NCI-H69 (cell line): Measurements from ENCODE around the gene DGKQ.

Experiments
- DNase-seq: peaks from one replicate; lab custom pipeline; 2025; lab: John Stamatoyannopoulos, UW

Gene DGKQ, protein sequence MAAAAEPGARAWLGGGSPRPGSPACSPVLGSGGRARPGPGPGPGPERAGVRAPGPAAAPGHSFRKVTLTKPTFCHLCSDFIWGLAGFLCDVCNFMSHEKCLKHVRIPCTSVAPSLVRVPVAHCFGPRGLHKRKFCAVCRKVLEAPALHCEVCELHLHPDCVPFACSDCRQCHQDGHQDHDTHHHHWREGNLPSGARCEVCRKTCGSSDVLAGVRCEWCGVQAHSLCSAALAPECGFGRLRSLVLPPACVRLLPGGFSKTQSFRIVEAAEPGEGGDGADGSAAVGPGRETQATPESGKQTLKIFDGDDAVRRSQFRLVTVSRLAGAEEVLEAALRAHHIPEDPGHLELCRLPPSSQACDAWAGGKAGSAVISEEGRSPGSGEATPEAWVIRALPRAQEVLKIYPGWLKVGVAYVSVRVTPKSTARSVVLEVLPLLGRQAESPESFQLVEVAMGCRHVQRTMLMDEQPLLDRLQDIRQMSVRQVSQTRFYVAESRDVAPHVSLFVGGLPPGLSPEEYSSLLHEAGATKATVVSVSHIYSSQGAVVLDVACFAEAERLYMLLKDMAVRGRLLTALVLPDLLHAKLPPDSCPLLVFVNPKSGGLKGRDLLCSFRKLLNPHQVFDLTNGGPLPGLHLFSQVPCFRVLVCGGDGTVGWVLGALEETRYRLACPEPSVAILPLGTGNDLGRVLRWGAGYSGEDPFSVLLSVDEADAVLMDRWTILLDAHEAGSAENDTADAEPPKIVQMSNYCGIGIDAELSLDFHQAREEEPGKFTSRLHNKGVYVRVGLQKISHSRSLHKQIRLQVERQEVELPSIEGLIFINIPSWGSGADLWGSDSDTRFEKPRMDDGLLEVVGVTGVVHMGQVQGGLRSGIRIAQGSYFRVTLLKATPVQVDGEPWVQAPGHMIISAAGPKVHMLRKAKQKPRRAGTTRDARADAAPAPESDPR

DNA sequence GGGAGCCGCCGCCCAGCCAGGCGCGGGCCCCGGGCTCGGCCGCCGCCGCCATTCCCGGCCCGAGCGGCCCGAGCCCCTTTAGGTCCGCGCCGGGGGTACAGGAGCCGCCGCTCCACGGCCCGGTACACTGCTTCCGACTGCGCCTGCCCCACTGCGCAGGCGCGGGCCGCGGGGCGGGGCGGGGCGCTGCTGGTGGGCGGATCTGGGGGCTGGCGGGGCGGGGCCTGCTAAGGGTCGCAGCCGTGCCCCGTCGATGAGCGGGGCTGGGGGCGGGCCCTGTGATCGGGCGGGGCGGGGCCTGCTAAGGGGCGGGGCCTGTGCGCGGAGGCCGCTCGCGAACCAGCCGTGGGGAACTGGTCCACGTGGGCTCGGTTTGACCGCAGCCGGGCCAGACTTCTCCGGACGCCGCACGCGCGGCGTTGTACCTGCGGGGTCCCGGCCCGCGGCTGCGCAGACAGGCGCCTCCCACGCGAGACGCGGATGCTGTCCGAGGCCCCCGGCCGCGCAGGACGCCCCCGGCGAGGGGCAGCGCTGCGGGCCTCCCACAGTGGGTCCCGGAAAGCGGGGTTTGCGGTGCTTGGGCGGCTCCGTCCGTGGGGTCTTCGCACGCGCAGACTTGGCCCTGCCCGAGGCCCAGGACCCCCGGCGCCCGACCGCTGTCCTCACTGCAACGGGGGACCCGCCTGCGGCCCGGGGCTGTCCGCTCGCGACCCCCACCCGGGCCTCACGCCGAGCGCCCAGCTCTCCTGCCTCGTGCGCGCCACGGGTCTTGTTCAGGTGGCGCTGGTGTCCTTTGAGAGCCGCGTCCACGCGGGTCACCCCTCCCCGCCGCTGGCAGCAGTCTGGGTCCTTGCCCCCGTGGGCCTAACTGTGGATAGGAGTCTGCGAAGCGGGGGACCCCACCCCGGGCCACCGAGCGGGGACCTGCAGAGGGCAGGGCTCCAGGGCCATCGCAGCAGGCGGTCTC lies at the start of gene DGKQ:
Gene DGKQ (minus strand): TSS at position 139 of the 967 bp plus-strand sequence. CDS start 87 bp downstream, at position 52.
- DNase-seq: peak; percentile 53

DNA sequence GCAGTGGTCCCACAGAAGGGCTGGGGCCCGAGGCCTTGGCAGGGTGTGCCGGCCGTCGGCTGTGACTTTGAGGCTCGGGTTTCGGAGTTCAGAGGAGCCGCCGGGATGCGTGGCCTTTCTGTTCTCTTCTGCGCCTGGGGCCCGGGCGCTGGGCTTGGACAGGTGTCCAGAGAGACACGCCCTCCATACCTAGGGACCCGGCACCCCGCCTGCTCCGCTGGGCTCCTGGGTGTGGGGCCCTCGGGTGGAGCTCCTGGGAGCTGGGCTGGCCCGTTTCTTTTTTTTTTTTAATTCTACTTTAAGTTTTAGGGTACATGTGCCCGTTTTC lies 49.3 kb upstream of the DGKQ start:
- DNase-seq: no peak

DNA sequence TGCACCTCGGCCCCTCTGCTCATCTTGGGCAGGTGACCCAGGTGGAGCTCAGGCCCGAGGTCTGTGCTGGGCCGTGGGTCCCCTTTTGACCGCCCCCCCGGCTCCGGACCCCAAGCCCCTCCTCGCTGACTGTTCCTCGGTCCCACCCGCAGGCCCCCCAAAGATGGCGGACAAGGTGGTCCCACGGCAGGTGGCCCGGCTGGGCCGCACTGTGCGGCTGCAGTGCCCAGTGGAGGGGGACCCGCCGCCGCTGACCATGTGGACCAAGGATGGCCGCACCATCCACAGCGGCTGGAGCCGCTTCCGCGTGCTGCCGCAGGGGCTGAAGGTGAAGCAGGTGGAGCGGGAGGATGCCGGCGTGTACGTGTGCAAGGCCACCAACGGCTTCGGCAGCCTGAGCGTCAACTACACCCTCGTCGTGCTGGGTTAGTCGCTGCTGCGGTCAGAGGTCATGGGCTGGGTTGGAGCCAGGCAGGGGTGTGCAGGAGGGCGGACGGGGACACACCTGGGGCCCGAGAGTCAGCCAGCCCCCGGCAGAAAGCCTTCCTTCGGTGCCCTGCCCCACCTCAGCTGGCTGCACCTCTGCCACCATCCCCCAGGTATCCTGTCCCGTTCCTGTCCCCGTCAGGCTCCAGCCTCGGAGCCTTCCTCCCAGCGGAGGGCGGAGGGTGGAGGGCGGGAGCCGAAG lies 48.8 kb upstream of the DGKQ start:
- DNase-seq: no peak

DNA sequence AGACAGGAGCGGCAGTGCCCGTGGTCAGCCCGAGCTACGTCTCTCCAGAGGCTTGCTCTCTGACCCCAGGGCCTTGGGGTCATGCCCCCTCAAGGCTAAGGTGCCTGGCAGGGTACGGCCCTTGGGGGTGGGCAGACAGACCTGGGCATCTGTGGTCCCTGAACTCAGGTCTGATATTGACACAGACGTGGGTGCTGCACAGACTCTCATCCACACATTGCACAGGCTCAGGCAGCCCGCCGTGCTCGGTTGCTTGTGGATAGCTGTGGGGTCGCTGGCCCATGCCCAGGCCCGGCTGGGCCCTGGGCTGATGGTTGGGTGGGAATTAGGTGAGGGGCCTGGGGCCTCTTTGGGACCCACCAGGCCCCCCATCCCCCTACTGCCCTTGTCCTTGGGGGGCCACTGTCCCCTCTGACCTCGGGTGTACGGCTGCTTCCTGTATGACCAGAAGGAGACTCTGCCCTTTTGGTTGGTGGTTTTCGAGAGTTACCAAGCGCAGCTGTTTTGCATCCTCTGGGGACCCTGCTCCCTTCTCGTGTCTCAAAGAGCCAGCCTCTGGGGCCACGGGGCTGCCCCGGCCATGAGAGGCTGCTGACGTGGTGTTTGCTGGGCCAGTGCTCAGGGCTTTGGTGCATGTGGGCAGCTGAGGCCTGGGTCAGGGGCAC lies 48.1 kb upstream of the DGKQ start:
- no peak for DNase-seq

DNA sequence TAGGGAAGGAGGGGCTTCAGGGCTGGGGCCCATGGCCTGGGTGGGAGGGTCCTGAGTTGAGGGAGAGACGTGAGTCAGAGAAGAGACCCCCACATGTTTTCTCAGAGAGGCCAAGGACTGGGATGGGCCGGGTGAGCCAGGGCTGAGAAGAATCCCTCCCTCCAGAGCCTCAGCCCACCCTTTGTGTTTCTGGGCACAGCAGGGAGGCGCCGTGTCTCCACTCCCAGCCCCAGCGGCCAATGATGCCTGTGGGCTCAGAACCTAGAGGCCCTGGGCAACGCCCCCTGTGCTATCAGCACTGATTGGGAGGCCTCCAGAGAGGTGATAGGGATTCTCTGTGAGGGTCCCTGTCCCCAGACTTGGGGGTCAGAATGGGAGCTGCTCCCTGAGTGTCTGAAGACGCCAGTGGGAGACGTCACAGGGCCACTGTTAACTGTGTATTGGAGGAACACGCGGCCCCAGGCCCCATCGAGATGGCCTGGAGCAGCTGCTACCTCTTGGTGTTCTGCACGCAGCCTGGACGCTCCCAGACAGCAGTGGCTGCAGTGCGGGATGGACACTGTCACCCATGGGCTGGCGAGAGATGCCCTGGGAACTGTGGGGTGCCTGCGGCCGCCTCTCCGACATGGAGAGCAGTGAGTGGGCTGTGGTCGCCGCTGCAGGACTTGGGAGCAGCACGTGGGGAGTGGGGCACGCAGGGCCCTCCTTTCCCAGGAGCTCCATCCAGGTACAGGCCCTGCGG lies 46.5 kb upstream of the DGKQ start:
- no peak for DNase-seq

DNA sequence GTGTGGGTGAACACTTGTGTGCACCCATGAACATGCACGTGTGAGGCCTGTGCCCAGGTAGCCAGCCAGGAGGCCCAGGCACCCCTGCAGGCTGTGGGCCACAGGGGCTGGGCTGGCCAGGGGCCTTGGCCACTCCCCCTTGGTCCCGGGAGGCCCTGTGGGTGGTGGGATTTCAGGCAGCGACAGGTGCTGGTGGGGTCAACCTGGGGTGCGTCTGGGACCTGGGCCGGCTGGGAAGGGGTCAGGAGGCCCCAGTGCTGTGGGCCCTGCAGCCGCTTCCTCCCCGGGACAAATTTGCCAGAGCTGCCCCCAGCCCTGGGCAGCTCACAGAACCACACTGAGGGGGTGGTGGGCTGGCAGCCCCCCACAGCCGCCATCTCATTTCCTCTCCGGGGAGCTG lies 46.0 kb upstream of the DGKQ start:
- DNase-seq: no peak

DNA sequence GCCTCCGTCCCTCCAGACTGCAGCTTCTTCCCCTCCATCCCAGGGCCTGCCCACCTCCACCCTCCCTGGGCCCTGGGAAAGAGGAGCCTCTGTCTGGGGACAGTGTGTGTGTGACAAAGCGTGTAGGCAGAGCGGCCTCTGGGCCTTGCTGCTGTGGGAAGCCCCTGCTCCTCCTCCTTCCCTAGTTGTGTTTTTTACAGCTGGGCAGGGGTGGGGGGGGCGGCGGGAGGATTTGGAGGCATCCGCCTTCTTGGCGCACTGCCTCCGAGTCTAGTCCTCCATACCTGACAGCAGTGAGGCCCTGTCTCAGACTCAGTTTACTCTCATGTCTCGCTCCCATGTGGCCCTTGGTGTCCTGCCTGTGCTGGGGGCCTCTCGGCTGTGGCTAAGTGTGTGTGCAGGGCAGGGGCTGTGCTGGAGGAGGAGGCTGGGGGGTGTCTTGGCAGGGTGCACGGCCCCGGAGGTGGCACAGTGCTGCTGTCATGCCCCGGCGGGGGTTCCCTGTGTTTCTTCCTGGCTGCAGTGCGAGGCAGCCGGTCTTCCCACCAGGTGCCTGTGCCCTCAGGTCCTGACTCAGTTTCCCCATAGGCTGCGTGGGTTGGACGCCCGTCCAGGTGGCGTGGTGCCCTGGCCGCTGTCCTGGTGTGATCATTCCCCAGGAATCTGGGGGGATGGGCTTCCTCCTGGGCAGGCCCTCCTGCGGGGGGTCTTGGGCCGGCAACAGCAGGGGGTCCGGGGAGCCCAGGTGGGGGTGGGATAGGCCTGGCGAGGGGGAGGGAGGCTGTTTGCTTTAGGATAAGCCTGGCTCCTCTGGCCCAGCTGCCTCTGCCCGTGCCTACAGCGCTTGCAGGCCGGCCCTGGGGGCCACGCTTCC lies 45.0 kb upstream of the DGKQ start:
- DNase-seq: no peak

DNA sequence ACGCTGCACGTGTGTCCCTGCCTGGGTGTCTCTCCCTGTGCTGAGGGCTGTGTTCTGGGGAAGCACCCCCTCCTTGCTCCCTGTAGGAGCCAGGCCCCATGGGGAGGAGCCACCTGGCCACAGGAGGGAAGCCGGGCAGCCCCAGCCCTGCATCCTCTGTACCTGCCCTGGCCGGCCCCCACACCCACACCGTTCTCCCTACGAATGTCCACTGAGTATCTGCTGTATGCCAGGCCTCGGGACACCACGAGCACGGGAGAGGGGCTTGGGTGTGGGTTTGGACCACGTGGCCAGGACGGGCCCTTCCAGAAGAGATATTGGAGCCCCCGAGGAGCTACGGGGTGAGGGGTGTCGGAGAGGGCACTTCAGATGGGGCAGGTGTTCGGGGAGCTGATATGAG lies 44.3 kb upstream of the DGKQ start:
- no peak for DNase-seq

DNA sequence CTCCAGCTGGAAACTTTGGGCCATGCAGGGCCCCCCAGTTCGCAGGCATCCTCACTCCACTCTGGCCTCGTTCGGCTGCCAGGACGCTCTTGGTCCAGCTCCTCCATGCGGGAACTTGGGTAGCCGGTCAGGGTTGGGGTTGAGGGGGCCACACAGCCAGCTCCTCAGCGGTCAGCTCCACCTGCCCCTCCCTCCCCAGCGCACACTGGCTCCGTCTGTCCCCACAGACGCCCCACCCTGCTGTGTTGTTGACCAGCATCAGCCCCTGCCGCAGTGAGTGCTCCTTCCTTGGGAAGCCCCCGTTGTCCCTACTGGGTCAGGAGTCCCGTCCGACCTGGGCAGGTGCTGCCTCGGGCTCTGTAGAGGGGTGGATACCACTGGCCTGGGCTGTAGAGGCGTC lies 43.8 kb upstream of the DGKQ start:
- DNase-seq: no peak

DNA sequence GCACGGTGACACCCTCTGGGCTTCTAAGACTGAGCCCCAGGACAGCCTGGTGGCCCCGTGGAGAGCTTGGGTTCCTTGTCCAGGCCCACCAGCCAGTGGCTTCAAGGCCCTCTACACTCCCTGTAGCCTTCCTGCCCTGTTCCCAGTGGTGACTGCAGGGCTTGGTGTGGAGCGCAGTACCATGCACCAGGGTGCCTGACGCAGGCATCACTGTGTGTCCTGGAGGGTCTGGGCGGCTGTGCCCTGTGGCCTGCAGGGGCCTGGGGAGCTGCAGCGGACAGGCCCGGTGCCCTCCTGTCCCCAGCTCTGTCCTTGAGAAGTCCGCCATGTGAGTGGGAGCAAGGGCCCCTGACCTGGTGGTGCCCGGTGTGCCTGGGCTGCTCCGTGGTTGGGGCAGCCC lies 42.4 kb upstream of the DGKQ start:
- DNase-seq: no peak

DNA sequence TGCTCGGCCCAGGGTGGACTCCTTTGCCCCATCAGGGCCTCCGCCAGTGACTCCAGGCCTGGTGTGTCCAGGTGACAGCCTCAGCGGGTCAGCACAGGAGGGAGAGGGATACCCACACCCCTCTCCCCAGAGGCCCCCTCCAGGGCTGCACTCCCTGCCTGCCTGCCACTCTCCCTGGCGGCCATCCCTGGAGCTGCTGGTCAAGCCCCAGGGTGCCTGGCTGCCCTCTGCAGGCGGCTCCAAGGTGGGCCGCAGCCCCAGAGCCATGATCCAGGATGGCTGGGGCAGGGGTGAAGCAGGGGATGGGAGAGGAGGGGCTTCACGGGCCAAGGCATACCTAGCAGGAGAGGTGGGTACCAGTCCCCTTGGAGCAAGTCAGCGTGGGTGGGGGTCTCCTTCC lies 41.8 kb upstream of the DGKQ start:
- no peak for DNase-seq

DNA sequence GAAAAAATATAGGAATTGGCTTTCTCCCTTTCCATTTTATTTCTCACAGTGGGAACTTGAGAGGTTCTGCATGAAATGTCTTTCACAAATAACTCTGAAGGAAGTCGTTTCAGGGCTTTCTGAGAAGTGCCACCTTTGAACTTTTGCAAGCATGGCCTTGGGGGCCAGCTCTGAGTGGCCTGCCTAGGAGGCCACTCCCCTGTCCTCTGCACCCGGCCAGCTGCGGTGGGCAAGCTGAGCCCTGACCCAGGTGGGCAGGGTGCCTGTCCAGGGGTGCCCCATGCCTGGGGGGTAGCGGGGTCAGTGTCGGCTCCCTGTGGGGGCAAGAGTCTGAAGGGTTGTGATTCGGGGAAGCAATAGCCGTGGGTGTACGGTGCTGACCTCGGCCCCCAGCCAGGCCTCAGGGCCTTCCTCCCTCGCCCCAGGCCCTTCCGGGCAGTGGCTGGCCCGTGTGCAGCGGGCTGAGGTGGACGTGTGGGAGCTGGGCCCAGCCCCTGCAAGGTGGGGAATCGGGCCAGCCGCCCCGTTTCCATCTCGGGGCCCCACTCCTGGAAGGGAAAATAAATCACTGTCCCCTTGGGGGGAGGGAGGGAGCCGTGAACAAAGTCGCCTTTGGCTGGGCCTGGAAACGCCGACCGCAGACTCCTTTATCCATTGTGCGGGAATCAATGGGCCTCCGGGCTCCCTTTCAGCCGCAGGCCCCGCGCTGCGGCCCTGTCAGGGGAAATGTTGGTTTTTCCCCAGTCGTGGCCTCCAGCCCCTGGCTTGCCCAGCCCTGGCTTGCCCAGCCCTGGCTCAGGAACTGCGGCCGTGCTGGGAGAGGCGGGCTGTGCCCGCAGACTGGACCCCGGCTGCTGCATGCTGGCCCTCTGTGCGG lies 41.2 kb upstream of the DGKQ start:
- DNase-seq: no peak

DNA sequence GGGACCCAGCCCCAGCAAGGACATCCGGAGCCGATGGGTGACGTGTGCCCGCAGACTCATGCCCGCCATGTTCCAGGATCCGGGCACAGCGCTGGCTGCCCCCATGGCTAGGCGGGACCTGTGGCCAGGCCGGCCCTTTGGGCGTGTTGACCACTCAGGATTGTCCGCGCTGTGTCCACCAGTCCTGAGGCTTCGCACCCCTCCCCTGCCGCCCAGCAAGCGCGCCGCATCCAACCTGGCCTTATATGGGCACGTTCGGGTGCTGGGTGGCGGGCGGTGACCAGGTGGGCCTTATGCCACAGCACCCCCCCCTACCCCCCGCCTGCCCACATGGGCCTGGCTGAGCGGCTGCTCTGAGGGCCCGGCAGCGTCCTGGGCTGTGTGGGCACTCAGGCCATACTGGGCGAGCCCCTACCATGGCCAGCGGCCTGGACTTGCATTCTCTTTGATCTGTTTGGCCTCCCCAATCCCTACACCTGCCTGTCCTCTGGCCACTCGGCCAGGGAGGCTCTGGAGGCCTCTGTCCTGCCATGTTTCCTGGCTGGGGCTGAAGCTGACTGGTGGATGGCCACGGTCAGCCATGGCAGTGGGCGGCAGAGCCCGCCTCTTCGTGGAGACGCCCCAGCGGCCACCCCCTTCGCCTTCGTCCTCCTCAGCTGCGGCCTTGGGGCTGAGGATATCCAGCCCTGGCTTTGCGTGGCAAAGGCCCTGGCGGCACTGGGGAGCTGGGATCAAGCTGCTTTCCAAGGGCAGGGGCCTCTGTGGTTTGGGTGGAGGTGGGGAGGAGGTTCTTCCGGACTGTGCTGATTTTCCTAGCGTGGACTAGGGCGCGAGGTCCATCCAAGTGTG lies 40.1 kb upstream of the DGKQ start:
- DNase-seq: no peak

DNA sequence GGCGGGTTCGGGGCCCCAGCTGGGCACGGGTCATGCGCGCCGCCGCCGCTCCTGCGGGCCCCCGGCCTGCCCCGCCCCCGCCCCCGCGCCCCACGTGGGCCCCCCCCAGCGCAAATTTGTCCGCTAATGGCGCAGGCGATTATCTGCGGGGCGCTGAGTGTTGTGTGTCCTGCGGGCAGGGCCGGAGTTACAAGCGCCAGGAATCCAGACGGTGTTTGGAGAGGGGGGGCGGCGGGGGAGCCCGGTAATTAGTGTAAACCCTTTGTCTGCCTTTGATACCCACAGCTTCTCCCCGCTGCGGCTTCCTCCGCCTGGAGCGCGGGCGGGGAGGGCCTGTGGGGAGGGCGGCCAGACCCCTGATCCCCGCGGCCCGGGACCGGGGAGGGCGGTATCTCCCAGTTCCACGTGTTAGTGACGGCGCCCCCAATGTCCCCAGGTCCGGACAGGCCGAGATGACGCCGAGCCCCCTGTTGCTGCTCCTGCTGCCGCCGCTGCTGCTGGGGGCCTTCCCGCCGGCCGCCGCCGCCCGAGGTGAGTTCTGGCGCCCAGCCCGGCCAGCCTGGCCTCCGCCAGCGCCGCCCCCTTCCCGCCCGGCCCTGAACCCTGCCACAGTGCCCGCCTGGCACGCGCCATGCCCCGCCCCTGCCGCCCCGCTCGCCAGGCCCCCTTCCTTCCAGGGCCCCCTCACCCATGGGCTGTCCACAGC lies 38.8 kb upstream of the DGKQ start:
- DNase-seq: peak; percentile 77

DNA sequence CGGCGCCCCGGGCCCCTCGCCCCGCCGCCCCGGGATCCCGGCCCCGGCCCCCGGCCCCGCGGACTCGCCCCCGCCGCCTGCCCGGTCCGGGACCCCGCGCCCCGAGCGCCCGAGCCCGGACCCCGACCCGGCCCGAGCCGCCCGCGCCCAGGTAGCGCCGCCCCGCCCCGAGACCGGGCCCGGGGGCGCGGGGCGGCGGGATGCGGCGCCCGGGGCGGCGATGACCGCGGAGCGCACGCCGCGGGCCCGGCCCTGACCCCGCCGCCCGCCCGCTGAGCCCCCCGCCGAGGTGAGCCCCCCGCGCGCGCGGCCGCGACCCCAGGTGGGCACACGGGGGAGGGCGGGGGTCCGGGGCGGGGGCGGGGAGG lies 38.3 kb upstream of the DGKQ start:
- no peak for DNase-seq

DNA sequence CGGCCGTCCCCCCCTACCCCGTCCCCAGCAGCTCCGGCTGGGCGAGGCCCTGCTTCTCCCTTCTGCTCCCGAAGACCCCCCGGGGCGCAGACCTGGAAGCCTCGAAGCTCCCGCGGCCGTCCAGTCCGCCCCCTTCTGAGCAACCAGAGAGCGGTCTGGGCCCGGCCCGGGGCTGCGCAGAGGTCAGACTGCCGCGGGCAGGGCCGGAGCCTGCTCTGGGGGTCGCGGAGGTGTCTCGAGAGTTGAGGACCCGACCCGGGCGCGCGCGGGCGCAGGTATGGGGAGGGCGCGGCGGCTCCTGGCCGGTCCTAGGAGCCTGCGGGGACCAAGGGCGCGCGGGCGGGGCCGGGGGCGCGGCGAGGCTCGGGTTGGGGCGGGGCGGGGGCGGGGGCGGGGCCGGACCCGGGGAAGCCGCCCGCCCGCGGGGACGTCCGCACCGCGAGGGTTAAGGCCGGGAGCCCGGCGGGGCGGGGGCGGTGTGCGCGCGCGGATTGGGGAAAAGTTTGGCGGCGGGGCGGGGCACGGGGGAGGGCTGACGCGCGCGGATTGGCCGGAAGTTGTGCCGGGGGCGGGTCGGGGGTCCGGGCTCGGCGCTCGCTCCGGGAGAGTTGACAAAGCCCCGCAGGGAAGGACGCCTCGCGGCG lies 37.8 kb upstream of the DGKQ start, which contains the start of gene FGFRL1:
Gene FGFRL1 (plus strand): TSS at position 605 of the 644 bp plus-strand sequence. CDS start 860 bp downstream, outside the sequence.
- peak; percentile 61 for DNase-seq
